ENCODE results near the gene DNAJC6.
"Not testable (repeated sequence)": the region's sequence is repeated elsewhere in the genome, so short reads cannot be mapped to it uniquely, and the experiment has no call there.

The DNAJC6 gene

GRCh38 chr1:65445837-65446236 is 136.5 kb downstream of the DNAJC6 start:
- TF ChIP-seq CTCF (conservative IDR thresholded peaks at IDR 0.05; ENCODE audit: low read depth, low read length) = no peak
- H3K4me3 ChIP-seq (ENCODE audit: low read length) = no peak overlapping the region
- DNase-seq (ENCODE audit: low read depth) = no peak

- DNase-seq (ENCODE audit: low read depth) = no peak
- peak; percentile 37 for TF ChIP-seq CTCF (conservative IDR thresholded peaks at IDR 0.05; ENCODE audit: low read depth, low read length)
- no peak overlapping the region for H3K4me3 ChIP-seq (ENCODE audit: low read length)
Measured at GRCh38 chr1:65449214-65449823, 140.0 kb downstream of the DNAJC6 start.

- DNase-seq (ENCODE audit: low read depth); H3K4me3 ChIP-seq (ENCODE audit: low read length): not testable (repeated sequence)
Measured at GRCh38 chr1:65455678-65456077, 146.3 kb downstream of the DNAJC6 start.

- no peak for DNase-seq (ENCODE audit: low read depth)
- H3K4me3 ChIP-seq (ENCODE audit: low read length) = no peak overlapping the region
- no peak for TF ChIP-seq CTCF (conservative IDR thresholded peaks at IDR 0.05; ENCODE audit: low read depth, low read length)
Measured at GRCh38 chr1:65456481-65456880, 147.1 kb downstream of the DNAJC6 start.

GRCh38 chr1:65457868-65458267 is 148.5 kb downstream of the DNAJC6 start:
- H3K4me3 ChIP-seq (ENCODE audit: low read length) = no peak overlapping the region
- no peak for DNase-seq (ENCODE audit: low read depth)
- no peak for TF ChIP-seq CTCF (conservative IDR thresholded peaks at IDR 0.05; ENCODE audit: low read depth, low read length)

- TF ChIP-seq CTCF (conservative IDR thresholded peaks at IDR 0.05; ENCODE audit: low read depth, low read length) = no peak
- no peak overlapping the region for H3K4me3 ChIP-seq (ENCODE audit: low read length)
- DNase-seq (ENCODE audit: low read depth) = no peak
Measured at GRCh38 chr1:65458730-65459396, 149.5 kb downstream of the DNAJC6 start.

- peak; percentile 71 for TF ChIP-seq CTCF (conservative IDR thresholded peaks at IDR 0.05; ENCODE audit: low read depth, low read length)
- no peak for DNase-seq (ENCODE audit: low read depth)
- no peak overlapping the region for H3K4me3 ChIP-seq (ENCODE audit: low read length)
Measured at GRCh38 chr1:65459397-65459768, 150.0 kb downstream of the DNAJC6 start.

All from retinal pigment epithelial cell (primary cell).